ENCODE data around the gene DDHD1.
"Not testable (repeated sequence)": the region's sequence is repeated elsewhere in the genome, so short reads cannot be mapped to it uniquely, and the experiment has no call there.

DDHD1 gene

GRCh38 chr14:53152887-53153701 lies at the start of gene DDHD1:
DDHD1 (minus strand) TSS chr14:53153323; CDS start chr14:53153098, 225 bp downstream.
- H3K36me3 ChIP-seq (ENCODE audit: control insufficient read depth, low read depth, low read length): no peaks in the 10 kb centered on the region
- H3K9me3 ChIP-seq (ENCODE audit: control insufficient read depth, low read depth, low read length): no peaks in the 10 kb centered on the region
- peaks cover 17% of the 10 kb centered on the region for H3K4me1 ChIP-seq (ENCODE audit: control insufficient read depth, low read depth, low read length)
- H3K27ac ChIP-seq (ENCODE audit: low read length): no peak within 1 kb of the TSS
- peak within 1 kb of the TSS; percentile 80 for H3K4me3 ChIP-seq (ENCODE audit: low read length)
- peak within 1 kb of the TSS; percentile 37 for H3K9ac ChIP-seq (ENCODE audit: low read length)
- peaks cover 15% of the 10 kb centered on the region for H3K27me3 ChIP-seq (ENCODE audit: control insufficient read depth, insufficient read depth, low read length)

GRCh38 chr14:53195949-53196348 lies 42.8 kb upstream of the DDHD1 start:
- Histone ChIP-seq H3K4me1 (ENCODE audit: control insufficient read depth, low read depth, low read length) (peaks cover 4% of the 10 kb centered on the region), H3K27ac (ENCODE audit: low read length) (no peak overlapping the region), H3K9me3 (ENCODE audit: control insufficient read depth, low read depth, low read length) (no peaks in the 10 kb centered on the region), H3K4me3 (ENCODE audit: low read length) (no peak overlapping the region), H3K27me3 (ENCODE audit: control insufficient read depth, insufficient read depth, low read length) (no peaks in the 10 kb centered on the region), H3K9ac (ENCODE audit: low read length) (no peak overlapping the region), H3K36me3 (ENCODE audit: control insufficient read depth, low read depth, low read length) (no peaks in the 10 kb centered on the region)

GRCh38 chr14:53193193-53193592 lies 40.1 kb upstream of the DDHD1 start:
- peaks cover 3% of the 10 kb centered on the region for H3K4me1 ChIP-seq (ENCODE audit: control insufficient read depth, low read depth, low read length)
- H3K27ac ChIP-seq (ENCODE audit: low read length): no peak overlapping the region
- H3K27me3 ChIP-seq (ENCODE audit: control insufficient read depth, insufficient read depth, low read length): no peaks in the 10 kb centered on the region
- H3K9ac ChIP-seq (ENCODE audit: low read length): no peak overlapping the region
- H3K4me3 ChIP-seq (ENCODE audit: low read length): no peak overlapping the region
- no peaks in the 10 kb centered on the region for H3K9me3 ChIP-seq (ENCODE audit: control insufficient read depth, low read depth, low read length)
- no peaks in the 10 kb centered on the region for H3K36me3 ChIP-seq (ENCODE audit: control insufficient read depth, low read depth, low read length)

- no peak overlapping the region for H3K27ac ChIP-seq (ENCODE audit: low read length)
- H3K9ac ChIP-seq (ENCODE audit: low read length): no peak overlapping the region
- no peaks in the 10 kb centered on the region for H3K9me3 ChIP-seq (ENCODE audit: control insufficient read depth, low read depth, low read length)
- H3K36me3 ChIP-seq (ENCODE audit: control insufficient read depth, low read depth, low read length): no peaks in the 10 kb centered on the region
- H3K4me3 ChIP-seq (ENCODE audit: low read length): no peak overlapping the region
- H3K27me3 ChIP-seq (ENCODE audit: control insufficient read depth, insufficient read depth, low read length): no peaks in the 10 kb centered on the region
- H3K4me1 ChIP-seq (ENCODE audit: control insufficient read depth, low read depth, low read length): no peaks in the 10 kb centered on the region
These were observed 39.1 kb upstream of the DDHD1 start for GRCh38 chr14:53192052-53192760.

- H3K4me3 ChIP-seq (ENCODE audit: low read length): no peak overlapping the region
- no peaks in the 10 kb centered on the region for H3K36me3 ChIP-seq (ENCODE audit: control insufficient read depth, low read depth, low read length)
- H3K9ac ChIP-seq (ENCODE audit: low read length): no peak overlapping the region
- H3K9me3 ChIP-seq (ENCODE audit: control insufficient read depth, low read depth, low read length): no peaks in the 10 kb centered on the region
- H3K4me1 ChIP-seq (ENCODE audit: control insufficient read depth, low read depth, low read length): no peaks in the 10 kb centered on the region
- H3K27me3 ChIP-seq (ENCODE audit: control insufficient read depth, insufficient read depth, low read length): no peaks in the 10 kb centered on the region
- no peak overlapping the region for H3K27ac ChIP-seq (ENCODE audit: low read length)
These were observed 37.8 kb upstream of the DDHD1 start for GRCh38 chr14:53190938-53191337.

GRCh38 chr14:53187921-53188463 lies 34.9 kb upstream of the DDHD1 start:
- H3K4me1 ChIP-seq (ENCODE audit: control insufficient read depth, low read depth, low read length): peaks cover 10% of the 10 kb centered on the region
- no peaks in the 10 kb centered on the region for H3K27me3 ChIP-seq (ENCODE audit: control insufficient read depth, insufficient read depth, low read length)
- no peak overlapping the region for H3K27ac ChIP-seq (ENCODE audit: low read length)
- H3K9ac ChIP-seq (ENCODE audit: low read length): no peak overlapping the region
- H3K36me3 ChIP-seq (ENCODE audit: control insufficient read depth, low read depth, low read length): no peaks in the 10 kb centered on the region
- H3K9me3 ChIP-seq (ENCODE audit: control insufficient read depth, low read depth, low read length): no peaks in the 10 kb centered on the region
- no peak overlapping the region for H3K4me3 ChIP-seq (ENCODE audit: low read length)

GRCh38 chr14:53186532-53186931 lies 33.4 kb upstream of the DDHD1 start:
- no peaks in the 10 kb centered on the region for H3K27me3 ChIP-seq (ENCODE audit: control insufficient read depth, insufficient read depth, low read length)
- H3K4me1 ChIP-seq (ENCODE audit: control insufficient read depth, low read depth, low read length): peaks cover 10% of the 10 kb centered on the region
- no peak overlapping the region for H3K27ac ChIP-seq (ENCODE audit: low read length)
- H3K36me3 ChIP-seq (ENCODE audit: control insufficient read depth, low read depth, low read length): no peaks in the 10 kb centered on the region
- no peak overlapping the region for H3K4me3 ChIP-seq (ENCODE audit: low read length)
- H3K9ac ChIP-seq (ENCODE audit: low read length): no peak overlapping the region
- no peaks in the 10 kb centered on the region for H3K9me3 ChIP-seq (ENCODE audit: control insufficient read depth, low read depth, low read length)

- Histone ChIP-seq H3K4me3 (ENCODE audit: low read length) (no peak overlapping the region), H3K9me3 (ENCODE audit: control insufficient read depth, low read depth, low read length) (no peaks in the 10 kb centered on the region), H3K9ac (ENCODE audit: low read length) (no peak overlapping the region), H3K36me3 (ENCODE audit: control insufficient read depth, low read depth, low read length) (no peaks in the 10 kb centered on the region), H3K27ac (ENCODE audit: low read length) (no peak overlapping the region), H3K27me3 (ENCODE audit: control insufficient read depth, insufficient read depth, low read length) (no peaks in the 10 kb centered on the region), H3K4me1 (ENCODE audit: control insufficient read depth, low read depth, low read length) (peaks cover 24% of the 10 kb centered on the region)
These were observed 30.5 kb upstream of the DDHD1 start for GRCh38 chr14:53183611-53184010.

- Histone ChIP-seq H3K9ac (ENCODE audit: low read length) (no peak overlapping the region), H3K4me3 (ENCODE audit: low read length) (no peak overlapping the region), H3K27me3 (ENCODE audit: control insufficient read depth, insufficient read depth, low read length) (no peaks in the 10 kb centered on the region)
These were observed 29.9 kb upstream of the DDHD1 start for GRCh38 chr14:53183056-53183455.

GRCh38 chr14:53181463-53182081 lies 28.4 kb upstream of the DDHD1 start:
- H3K27me3 ChIP-seq (ENCODE audit: control insufficient read depth, insufficient read depth, low read length); H3K9me3 ChIP-seq (ENCODE audit: control insufficient read depth, low read depth, low read length); H3K4me3 ChIP-seq (ENCODE audit: low read length); H3K36me3 ChIP-seq (ENCODE audit: control insufficient read depth, low read depth, low read length); H3K9ac ChIP-seq (ENCODE audit: low read length); H3K27ac ChIP-seq (ENCODE audit: low read length): not testable (repeated sequence)
- H3K4me1 ChIP-seq (ENCODE audit: control insufficient read depth, low read depth, low read length): peaks cover 24% of the 10 kb centered on the region

More at GRCh38 chr14:53183056-53183455, 29.9 kb upstream of the DDHD1 start:
- no peak overlapping the region for H3K27ac ChIP-seq (ENCODE audit: low read length)
- no peaks in the 10 kb centered on the region for H3K36me3 ChIP-seq (ENCODE audit: control insufficient read depth, low read depth, low read length)
- H3K9me3 ChIP-seq (ENCODE audit: control insufficient read depth, low read depth, low read length): no peaks in the 10 kb centered on the region
- H3K4me1 ChIP-seq (ENCODE audit: control insufficient read depth, low read depth, low read length): peaks cover 24% of the 10 kb centered on the region

Measured in iPS-18a (cell line).